Lower leg skin (tissue), 3 donors: ENCODE data around the gene SORCS2.

Source experiments
- CTCF ChIP-seq, 3 donors: fragments of 450-650 bp; IDR thresholded peaks; one replicate each; pipeline ENCODE4 v1.5.1; 2016; ENCODE audit warnings: antibody characterized with exemption in 3 of 3, mild to moderate bottlenecking in 3 of 3, moderate library complexity in 2 of 3
- POLR2A ChIP-seq, 2 donors: fragments of 450-650 bp; IDR thresholded peaks; one replicate each; pipeline ENCODE4 v1.6.1; 2016 to 2017; ENCODE audit warnings: antibody characterized with exemption in 2 of 2, mild to moderate bottlenecking in 1 of 2, moderate library complexity in 1 of 2

DNA sequence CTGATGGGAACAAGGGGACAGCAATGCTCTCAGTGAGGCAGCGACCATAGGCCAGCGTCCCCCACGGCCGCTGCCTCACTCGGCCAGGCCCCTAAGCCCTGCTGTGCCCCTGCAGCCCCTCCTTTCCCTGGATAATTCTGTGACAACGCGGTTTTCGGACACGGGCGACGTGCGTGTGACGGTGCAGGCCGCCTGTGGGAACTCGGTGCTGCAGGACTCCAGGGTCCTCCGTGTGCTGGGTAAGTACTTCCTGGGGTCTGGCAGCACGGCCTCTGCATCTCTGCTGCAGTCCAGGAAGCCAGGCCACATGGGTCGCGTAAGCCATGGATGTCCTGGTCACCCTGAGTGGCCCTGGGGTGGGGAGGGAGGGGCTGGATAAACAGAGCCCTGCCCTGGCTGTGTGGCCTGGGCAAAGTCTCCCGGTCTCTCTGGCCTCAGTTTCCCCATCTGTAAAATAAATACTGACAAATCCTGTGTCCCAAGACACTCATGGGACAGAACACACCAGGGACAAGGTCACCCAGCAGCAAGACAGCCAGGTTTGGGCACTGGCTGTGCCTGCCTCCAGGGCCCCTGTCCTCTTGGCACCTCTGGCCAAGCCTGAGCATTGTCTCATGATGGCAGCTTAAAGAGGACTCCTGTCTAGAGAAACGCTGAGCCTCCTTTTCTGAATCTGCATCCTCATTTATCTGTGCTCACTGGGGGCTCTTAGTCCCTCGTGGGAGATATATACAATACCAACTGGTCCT is 534.5 kb downstream of the SORCS2 start:
- no peak for TF ChIP-seq CTCF (IDR thresholded peaks at IDR 0.05)
- TF ChIP-seq POLR2A (IDR thresholded peaks at IDR 0.05): no peak
